GM21390 (cell line): ENCODE data around the gene SPTLC1.

Experiments used
- ATAC-seq: cut with Tn5 transposase; IDR thresholded peaks from one replicate; pipeline ENCODE4 v1.9.1; 2021; ENCODE audit not compliant: unreplicated experiment

Gene SPTLC1

DNA sequence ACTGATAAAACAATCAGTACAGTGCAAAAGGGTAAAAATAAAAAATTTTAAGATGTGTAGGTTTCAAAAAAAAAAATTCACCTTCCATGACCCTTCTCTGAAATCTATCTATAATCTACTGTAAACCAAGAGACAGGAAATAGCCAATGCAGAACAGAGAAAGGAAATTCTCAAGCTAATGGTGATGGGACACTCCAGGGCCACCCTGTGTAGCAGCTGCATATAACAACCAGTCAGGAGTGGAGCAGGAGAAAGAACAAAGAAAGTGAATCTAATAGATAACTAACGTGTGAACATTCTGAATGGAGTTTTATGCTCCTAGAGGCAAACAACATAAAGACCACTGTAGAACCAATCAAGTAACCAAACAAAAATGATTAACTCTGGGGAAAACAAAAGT is 16.6 kb downstream of the SPTLC1 start:
- ATAC-seq, result no peak

DNA sequence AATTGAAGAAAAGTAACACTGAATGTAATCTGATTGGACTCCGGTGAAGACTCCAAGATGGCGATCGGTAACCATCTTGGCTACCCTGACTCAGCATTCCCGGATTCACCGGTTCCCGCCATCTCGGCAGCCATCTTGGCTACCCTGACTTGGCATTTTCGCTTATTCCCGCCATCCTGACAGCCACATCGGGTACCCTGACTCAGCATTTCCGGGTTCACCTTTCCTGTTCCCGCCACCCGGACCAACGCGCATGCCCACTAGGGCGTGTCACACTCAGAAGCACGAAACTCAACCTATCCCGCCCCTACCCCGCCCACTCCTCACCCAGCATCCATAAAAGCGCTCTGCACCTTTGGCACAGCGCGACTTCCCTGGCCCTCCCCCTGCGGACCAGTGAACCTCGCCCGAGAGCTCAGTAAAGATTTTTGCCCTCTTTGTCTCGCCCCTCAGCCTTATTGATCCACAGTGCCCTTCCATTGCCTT is 17.2 kb downstream of the SPTLC1 start:
- no peak for ATAC-seq

DNA sequence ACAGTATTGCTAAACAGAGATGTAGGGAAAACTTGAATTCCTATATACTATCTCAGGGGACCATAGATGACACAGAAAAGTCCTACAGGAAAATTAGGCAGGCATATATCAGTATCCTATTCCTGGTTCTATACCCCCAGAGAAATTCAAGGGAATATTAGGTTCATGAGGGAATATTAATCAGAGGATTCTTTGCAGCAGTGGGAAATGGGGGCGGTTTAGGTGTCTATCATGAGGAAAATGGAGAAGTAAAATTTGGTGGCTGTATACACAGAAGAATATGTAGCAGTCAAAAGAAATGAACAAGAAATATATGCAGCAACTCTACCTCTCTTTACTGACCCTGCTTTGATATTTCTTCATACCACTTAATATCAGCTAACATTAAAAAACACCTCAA is 20.0 kb downstream of the SPTLC1 start:
- ATAC-seq, result no peak

DNA sequence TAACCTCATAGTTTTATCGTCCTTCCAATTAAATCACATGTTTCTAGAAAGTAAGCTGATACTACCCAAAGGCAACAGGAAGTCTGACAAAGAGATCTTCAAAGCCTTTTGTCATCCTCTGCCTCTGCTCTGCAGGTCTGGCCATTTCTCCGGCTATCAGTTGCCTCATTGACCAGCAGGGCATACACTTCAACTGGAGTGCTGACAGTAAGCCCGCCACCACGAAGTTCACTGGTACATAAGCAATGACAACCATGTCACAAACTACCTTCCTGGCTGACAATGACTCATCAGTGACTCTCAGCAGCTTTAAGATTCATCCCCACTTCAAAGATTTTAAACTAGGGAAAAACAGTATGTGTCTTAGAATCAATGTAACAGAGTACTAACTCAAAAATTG is 20.6 kb downstream of the SPTLC1 start:
- no peak for ATAC-seq

DNA sequence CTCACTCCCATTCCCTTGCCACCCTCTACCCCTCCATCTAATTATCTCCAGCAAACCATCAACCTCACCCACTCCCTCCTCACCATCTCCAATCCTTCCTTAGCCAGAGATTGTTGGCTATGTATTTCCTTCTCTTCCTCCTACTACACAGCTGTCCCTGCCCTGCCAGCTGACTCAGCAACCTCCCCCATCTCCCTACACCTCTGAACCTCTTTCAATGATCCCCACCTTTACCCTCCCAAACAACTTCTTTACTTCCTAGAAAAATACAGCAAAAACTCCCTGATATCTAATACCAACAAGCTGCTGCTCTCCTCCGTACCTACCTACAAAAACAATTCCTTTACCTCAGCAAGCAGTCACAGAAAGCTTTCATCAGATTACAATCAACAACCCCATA is 37.3 kb downstream of the SPTLC1 start:
- ATAC-seq, result no peak

DNA sequence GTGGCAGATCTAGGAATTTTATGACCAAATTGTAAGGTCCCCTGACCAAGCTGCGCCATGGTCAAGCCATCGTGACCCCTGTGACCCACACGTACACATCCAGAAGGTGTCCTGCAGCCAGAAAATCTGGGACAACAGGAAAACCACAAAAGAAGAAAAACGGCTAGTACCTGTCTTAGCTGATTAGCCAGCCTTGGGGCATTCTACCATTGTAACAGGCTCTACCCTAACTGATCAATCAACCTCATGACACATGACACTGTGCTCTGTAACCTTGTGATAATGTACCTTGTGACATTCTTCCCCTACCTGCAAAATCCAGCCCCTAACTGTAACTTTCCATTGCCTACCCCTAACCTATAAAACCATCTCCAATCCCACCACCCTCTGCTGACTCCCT is 43.6 kb downstream of the SPTLC1 start:
- no peak for ATAC-seq

DNA sequence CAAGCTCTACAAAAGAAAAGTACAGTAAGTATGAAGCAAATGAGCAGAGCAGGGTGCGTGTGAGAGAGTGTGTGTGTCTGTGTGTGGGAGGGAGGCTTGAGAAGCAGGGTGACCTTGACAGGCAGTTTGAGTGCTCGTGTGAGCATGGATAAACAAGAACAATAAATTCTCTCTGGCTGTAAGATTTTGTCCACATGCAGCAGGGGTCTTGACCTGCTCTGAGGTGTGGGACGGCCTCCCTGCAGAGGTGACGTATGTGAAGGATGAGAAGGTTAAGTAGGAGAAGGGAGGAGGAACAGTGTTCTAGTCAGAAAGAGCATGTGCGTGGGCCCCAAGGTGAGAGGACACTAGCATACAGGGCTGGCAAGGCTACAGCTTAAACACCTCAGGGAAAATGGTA is 49.0 kb downstream of the SPTLC1 start:
- no peak for ATAC-seq

DNA sequence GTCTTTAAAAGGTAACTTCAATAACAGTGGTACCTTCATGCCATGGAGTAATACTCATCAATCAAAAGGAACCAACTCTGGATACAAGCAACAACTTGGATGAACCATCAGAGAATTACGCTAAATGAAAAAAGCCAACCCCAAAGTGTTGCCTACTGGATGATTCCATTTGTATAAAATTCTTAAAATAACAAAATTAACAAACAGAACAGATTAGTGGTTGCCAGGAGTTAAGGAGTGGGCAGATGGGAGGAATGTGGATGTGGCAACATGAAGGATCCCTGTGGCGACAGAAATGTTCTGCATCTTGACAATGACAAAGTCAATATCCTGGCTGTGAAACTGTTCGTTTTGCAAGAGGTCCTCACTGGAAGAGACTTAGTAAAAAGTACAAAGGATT is 50.5 kb downstream of the SPTLC1 start:
- ATAC-seq, result no peak

DNA sequence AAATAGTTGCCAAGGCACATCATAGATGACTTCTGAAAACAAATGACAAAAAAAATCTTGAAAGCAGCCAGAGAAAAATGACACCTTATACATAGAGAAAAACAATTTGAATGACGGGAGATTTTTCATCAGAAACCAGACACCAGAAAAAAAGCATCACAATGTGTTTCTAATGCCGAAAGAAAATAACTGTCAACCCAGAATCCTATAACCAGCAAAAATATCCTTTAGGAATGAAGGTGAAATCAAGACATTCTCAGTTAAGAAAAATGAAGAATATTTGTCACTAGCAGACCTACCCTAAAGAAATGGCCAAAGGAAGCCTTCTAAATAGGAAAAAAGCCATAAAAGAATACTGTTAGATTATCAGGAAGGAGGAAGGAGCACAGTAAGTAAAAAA is 54.0 kb downstream of the SPTLC1 start:
- ATAC-seq, result no peak

DNA sequence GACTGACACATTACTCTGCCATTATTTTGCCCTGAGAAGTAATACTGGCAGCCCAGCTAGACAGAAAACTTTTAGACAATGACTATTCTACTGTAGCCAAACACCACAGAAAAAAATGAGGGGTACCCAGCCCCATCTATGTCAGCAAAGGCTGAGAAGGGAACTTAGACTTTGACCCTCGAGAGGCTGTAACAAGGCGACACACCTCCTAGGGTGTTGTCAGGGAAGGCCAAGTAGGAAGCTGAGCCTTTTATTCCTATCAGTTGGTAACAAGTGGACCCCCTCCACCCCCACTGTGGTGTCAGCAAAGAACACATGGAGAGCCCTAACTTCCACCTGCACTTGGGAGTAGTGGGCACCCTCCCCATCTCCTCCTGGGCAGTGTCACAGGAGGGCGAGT is 55.6 kb downstream of the SPTLC1 start:
- no peak for ATAC-seq

DNA sequence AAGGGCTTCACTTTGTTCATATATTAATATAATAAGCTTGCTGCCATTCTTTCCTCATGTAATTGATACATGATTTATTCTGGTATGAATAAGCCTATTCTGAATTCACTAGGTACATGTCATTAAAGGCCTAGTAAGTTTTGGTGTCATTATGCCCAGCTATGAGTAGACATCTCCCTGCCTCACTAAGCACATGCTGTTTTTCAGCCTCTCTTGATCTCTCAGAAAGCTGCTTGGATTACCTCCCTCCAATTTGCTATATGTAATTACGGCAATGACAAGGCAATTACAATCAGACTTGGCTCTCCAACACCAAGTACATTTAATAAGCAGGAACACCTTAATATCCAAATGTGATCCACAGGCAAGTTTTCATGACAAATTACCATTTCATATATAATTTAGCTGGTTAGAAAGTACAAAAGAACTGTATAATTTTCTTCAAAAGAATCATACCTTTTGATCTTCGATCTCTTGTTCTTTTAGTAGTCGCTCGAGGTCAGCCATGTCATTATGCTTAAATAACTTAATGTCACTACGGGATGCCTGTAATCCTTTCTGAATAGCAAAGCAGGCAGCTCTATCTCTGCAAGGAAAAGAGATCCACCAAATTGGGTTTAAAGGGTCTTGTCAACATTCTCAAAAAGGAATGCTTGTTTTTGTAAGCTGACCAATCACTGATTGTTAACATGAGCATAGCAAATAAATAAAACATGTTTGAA is 56.3 kb downstream of the SPTLC1 start:
- no peak for ATAC-seq

DNA sequence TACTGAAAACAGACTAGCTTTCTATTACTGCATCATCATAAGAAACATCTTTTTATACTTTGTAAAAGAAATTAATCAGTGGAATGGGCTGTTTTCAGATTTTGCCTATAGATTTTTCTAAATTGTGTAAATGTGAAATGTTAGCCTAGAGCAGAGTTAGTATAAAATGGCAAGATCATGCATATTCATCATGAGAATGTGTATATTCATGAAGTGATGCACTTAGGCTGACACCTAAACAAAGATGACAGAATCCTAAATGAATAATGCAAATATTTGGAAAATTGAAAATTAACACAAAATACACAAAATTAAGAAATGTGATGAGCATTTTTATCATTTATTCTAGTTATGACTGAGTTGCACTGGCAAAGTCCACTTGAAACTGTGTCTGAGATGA is 57.2 kb downstream of the SPTLC1 start:
- ATAC-seq, result no peak

DNA sequence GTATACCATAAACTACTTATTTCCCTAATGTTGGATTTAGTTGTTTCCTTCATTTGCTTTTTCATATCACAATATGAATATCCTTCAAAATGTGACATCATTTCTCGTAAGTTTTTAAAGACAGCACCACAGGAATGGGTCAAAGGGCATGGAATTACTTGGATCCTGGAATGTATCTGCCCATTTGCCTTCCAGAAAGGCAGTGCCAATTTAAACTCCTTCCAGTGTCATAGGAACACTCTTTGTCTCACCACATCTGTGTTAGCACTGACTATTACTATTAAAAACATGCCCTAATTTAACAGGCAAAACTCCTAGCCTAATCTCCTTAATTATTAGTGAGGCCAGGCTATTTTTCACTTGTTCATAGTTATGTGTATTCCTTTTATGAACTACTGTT is 58.0 kb downstream of the SPTLC1 start:
- no peak for ATAC-seq

DNA sequence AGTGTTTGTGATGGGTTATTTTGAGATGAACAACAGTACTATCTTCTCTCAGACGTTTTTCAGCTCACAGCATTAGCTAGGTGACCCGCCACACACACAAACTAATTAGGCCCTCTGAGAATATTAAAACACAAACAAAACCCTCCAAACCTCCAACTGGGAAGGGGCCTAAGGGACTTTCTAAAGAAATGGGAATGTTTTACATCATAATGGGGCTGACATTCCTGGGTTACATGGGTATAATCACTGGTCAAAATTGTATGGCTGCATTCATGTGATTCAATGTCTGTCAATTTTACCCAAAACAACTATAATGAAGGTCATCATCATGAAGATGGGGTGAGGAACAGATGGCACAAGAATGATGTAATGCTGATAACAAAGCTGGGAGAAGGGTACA is 59.6 kb downstream of the SPTLC1 start:
- ATAC-seq, result no peak

DNA sequence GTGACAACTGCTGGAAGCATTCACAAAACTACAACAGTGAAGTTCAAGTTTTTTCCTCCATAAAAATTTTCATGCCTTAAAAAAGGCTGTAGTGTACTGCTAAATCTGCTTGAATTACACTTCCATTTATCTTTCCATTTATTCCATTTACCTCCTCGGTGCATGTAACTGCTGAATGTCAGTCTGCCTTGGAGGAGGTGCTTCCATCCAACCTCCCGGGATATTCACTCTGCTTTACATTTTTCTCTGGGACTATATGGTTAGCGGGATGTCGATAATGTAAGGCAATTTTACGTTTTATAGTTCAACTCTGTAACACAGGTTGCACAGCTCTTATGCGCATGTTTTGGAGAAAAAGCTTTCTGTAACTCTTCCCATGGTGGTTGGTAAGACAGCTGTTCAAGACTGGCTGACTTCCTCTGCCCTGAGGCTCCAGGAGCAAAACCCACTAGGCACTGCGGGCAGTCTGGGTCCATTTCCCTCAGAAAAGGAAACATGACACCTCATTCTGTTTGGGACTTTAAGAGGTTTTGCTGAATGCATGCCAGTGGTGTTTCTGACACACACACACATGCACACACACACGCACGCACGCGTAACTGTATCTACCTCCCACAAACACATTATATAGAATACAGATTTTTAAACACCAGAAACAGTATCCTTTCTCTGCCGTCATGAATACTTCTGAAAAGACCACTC is 66.1 kb downstream of the SPTLC1 start:
- ATAC-seq, result no peak

DNA sequence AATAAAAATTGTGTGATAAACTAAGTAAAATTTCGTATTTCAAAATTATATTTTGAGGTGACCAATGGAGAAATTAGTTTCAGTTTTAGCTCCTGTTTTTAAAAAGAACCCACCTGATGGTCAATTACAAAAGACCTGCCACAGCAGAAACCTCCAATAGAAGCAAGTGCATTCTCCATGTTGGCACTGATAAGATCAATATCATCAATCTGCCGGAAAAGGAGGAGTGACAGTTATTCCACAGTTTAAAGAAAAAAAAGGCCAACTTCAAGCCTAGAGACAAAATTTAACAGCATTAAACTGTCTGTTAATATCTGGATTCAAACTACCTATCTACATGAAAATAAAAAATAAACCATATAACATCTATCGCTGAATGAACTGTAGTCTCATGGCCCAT is 67.7 kb downstream of the SPTLC1 start:
- no peak for ATAC-seq

DNA sequence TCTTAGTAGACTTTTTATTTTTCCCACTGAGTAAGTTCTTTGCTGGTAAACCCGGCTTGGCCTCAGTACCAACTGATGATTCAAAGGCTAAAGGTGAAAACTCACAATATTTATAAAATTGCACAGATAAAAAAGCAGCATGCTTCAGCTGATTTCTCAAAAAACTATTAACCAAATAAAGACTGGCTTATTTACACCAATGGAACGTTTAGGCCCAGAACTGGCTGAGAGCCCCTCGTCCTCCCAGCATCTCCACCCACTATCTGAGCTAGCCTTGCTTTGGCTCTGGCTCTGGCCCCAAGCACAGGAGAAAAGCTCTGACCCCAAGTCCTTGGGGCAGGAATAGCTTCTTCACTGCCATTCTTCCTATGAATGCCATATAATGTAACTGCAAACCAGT is 68.5 kb downstream of the SPTLC1 start:
- ATAC-seq, result no peak

DNA sequence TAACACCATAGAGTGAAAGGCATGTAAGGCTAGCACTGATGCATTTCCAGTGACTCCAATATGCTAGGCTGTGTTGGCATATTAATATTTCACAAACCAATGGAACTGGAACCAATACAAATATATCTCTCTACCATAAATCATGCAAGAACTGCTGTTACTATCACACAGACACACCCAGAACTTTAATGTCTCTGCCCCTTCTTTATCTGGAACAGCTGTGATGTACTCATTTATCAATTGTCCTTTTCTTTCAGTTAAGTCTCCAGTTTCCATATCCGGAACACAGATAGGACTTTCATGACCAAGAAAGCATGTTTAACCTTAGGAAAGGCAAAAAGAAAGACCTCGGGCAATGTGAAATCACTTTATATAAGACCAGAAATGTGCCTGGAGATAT is 70.3 kb downstream of the SPTLC1 start:
- ATAC-seq, result no peak

DNA sequence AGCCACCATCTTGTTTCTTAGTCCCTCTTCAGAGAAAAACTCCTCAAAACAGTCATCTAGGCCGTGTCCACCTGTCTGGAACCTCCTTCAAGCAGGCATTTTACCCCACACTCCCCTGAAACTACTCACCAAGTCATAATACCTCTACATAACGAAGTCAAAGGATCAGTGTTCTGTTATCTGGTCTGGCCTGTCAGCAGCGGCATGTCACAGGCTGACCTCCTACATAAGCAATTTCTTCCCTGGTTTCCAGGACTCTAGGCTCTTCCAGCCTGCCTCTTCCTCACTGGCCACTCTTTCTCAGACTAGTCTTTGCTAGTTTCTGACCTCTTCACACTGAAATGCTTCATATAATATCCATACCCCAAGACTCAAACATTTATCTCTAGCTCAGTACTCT is 72.2 kb downstream of the SPTLC1 start:
- no peak for ATAC-seq

DNA sequence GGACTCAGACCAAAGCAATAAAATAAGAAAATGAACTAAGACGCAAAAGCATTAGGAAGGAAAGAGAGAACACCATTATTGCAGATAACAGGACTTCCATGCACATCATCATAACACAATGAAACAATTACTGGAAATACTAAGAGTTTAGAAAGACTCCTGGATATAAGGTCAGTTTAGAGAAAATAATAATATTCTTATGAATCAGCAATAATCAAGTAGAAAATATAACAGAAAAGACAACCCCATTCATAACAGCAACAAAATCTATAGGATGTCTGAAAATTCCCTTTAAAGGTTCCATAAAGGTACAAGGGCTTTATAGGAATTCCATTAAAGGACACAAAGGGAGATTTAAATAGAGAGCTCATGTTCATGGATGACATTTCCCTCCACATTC is 73.0 kb downstream of the SPTLC1 start:
- no peak for ATAC-seq

DNA sequence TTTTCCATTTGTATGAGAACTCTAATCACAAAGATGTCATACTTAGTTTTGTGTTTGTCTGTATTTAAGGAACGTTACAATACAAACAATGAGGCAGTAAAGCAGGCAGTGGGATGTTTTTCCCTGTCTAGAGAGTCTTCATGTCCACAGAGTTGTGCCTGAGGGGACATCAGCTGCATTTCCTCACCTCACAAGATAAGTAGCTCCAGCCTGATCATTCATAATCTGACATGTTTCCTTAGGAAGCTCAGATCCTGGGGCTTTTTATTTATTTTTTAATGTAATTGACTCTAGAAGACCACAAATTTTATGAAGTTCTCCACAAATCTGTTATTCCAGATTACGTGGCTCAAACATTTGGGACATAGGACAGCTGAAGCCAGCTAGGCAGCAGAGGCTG is 78.5 kb downstream of the SPTLC1 start:
- no peak for ATAC-seq

DNA sequence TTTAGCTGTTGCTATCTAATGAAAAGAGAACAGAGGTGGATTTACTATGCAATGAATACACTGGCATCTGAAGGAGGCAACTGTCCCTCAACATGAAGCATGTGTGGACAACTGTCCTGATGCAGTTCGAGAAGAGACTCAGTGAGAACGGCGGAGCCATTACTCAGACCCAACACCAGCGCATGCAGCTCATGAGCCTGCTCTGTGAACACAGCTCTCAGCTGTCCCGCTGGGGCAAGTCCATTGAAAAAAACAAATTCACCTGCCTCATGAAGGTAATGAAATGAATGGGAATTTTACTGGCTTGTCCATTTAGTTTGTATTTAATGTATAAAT is 78.8 kb downstream of the SPTLC1 start:
- no peak for ATAC-seq
